HG02981 (cell line): ENCODE data around the gene TRIM5.
"Not testable (repeated sequence)": the region's sequence is repeated elsewhere in the genome, so short reads cannot be mapped to it uniquely, and the experiment has no call there.

Source experiments
- ATAC-seq: cut with Tn5 transposase; IDR thresholded peaks from one replicate; pipeline ENCODE4 v1.9.1; 2021; ENCODE audit warnings: mild to moderate bottlenecking, moderate library complexity; ENCODE audit not compliant: unreplicated experiment

Gene TRIM5, protein sequence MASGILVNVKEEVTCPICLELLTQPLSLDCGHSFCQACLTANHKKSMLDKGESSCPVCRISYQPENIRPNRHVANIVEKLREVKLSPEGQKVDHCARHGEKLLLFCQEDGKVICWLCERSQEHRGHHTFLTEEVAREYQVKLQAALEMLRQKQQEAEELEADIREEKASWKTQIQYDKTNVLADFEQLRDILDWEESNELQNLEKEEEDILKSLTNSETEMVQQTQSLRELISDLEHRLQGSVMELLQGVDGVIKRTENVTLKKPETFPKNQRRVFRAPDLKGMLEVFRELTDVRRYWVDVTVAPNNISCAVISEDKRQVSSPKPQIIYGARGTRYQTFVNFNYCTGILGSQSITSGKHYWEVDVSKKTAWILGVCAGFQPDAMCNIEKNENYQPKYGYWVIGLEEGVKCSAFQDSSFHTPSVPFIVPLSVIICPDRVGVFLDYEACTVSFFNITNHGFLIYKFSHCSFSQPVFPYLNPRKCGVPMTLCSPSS

DNA sequence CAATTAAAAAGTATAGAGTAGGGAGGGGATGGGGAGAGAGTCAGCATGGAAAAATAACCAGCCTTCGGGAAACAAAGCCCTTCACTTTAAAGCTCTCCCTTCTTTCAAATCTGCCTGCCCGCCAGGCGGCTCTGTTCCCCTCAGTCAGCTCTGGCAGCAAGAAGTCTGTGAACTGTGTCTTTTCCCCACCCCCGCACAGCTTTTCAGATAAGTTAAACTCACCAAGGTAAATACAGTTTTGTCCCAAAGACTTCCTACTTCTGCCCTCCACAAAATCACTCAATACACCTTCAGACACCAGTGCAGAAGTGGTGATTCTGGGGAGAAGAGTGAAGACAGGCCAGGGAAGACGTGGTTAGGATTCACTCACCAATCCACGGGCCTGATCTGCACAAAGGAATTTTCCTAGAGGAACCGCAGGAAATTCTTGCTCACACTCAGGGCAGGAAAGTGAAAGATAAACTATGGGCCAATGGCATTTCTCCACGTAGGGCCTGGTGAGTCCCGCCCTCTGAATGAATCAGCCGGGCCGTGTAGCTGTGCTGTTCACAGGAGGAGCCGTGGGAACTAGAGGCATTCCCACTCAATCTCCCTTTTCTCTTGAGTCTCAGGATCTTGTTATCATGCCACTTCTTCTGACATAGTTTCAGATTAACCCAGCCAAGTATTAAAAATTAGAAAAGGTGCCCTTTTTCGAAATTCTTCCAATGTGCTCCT lies at the start of gene TRIM5:
TRIM5 (minus strand) TSS at position 429 of the 717 bp plus-strand sequence. CDS start 4,897 bp downstream, outside the sequence.
- peak; percentile 70 for ATAC-seq

DNA sequence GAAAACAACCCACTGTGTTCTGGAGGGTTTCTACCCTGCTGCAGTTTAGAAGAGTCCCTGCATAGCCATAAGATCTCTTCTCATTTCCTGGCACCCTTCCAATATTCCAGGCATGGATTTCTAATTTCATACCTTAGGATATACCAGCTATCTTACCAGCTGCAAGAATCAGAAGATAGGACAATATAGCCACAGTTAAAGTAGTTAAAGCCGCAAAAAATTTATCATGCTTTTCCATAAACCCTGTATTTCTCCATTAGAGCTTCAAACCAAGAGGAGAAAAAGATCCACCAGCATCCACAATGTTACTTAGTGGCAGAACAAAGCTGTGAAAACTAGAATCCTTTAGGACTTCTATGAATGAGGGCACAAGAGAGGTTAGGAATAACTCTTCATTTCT lies 42.8 kb upstream of the TRIM5 start:
- no peak for ATAC-seq

DNA sequence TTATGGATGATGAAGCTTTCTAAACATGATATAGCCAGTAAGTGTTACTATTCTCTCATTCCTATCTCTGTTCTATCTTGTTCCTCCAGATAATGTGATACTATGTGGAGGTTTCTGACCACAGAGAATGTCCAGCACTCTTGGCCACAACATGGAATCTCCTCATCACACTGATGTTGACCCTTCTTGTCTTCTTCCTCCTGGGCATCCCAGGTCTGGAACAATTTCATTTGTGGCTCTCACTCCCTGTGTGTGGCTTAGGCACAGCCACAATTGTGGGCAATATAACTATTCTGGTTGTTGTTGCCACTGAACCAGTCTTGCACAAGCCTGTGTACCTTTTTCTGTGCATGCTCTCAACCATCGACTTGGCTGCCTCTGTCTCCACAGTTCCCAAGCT lies 41.5 kb upstream of the TRIM5 start:
- ATAC-seq: no peak

DNA sequence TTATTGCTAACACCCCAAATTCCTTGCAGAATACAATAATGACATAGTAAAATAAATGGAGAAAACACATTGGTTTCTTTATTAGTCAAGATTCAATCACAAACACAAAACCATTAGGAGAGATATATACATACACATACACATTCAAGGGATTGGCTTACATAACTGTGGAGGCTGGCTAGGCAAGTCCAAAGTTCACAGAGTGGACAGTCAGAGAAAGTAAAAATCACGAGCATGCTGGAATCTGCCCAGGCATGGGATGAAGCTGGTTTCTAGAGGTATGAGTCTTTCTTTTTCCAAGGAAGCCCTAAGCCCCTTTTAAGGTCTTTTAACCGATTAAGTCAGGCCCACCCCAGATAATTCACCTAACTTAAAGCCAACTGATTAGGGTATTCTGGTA lies 37.7 kb upstream of the TRIM5 start:
- ATAC-seq: no peak

DNA sequence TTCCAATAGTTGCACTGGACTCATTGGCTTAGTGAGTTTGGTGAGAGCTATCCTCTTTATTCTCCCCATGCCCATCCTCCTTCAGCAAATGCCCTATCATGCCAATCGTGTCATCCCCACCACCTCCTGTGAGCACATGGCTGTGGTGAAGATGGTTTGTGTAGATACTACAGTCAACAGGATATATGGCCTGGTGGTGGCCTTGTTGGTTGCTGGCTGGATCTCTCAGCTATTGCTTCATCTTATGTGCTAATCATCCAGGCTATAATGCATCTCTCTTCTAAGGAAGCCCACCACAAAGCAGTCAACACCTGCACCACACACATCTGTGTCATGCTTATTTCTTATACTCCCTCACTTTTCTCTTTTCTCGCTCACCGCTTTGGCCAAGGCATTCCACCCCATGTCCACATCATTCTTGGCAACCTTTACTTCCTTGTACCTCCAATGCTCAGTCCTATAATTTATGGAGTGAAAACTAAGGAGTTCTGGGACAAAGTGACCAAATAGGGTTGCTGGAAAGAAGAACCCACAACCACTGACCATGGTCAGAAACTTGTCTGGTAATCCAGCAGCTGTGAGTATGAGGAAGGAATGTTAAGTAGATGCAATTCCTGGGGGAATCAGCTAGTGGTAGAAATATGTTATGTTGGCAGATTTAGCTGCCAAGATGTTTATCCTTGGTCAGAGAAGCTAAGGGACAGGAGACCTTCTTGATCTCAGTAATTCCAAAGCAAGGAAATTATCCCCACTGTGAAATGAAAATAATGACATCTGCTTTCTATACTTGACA lies 35.0 kb upstream of the TRIM5 start:
- no peak for ATAC-seq

DNA sequence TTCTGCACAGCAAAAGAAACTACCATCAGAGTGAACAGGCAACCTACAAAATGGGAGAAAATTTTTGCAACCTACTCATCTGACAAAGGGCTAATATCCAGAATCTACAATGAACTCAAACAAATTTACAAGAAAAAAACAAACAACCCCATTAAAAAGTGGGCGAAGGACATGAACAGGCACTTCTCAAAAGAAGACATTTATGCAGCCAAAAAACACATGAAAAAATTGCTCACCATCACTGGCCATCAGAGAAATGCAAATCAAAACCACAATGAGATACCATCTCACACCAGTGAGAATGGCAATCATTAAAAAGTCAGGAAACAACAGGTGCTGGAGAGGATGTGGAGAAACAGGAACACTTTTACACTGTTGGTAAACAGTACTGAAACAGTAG lies 31.6 kb upstream of the TRIM5 start:
- not testable (repeated sequence) for ATAC-seq

DNA sequence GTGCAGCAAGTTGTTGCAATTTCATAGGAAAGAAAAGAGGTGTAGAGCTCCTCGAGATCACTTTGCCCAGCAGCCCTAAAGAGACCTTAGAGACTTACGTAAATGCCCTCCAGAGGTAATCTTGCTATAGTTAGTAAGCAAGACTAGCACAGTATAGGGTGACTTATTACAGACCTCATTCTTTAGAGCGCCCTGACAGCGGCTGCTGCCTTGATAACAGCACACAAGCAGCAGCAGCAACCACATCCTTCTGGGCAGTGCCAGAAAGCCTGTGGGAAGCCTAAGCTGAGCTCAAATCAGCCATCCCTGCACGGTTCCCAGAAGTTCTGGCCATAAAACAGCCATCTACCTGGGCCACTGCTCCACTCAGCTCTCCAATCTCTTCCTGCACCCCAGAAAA lies 28.8 kb upstream of the TRIM5 start:
- no peak for ATAC-seq

DNA sequence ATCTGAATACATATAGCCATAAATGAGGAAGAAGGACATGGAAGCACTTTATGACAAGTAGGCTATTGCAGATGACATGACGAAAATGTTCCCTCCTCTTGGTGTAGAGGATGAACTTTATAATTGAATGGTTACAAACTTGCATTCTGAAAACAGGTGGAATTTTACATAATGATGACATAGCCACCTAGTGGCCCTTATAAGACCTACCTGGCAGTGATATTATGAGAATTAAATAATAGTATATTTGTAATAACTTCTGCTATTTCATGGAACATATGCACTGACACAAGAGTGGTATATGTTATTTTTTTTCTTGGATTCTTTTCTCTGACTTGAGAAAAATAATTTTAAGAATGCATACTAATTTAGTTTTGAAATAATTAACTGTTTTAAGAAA lies 27.6 kb upstream of the TRIM5 start:
- no peak for ATAC-seq

DNA sequence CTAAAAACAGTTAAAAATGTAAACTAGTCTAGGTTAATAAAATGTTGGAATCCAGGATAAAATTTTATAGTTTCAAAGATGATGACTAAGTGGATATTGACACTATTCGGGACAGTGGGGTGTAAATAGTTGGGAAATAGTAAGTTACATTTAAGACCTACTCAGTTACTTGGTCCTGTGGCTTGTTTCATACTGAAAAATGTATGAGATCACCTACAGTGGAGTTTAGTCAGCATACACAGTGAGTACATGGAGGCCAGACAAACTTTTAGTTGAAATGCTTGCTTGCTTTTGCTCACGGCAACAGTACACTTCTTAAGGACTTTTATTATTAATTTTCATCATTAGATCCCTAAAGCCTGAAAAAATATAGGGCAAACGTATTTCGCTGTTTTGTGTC lies 20.8 kb upstream of the TRIM5 start:
- no peak for ATAC-seq

DNA sequence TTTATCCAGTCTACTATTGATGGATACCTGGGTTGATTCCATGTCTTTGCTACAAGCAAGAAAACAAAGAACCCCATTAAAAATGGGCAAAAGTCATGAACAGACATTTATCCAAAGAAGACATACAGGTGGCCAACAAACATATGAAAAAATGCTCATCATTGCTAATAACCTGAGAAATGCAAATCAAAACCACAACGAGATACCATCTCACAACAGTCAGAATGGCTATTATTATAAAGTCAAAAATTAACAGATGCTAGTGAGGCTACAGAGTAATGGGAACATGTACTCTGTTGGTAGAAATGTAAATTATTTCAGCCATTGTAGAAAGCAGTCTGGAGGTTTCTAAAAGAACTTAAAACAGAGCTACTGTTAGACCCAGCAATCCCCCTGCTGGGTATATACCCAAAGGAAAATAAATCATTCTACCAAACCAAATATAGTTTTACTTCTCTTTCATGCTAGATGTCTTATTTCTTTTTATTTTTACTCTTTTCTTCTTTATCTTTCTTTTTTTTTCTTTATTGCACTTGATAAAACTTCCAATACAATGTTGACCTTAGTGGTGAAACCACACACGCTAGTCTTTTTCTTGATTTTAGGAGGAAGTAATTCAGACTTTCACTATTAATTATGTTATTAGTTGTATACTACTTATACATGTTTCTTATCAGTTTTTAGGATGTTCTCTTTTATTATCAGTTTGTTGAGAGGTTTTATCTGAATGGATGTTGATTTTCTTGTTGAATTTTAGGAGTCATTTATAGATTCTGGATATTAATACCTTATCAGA lies 19.1 kb upstream of the TRIM5 start:
- peak; percentile 88 for ATAC-seq

DNA sequence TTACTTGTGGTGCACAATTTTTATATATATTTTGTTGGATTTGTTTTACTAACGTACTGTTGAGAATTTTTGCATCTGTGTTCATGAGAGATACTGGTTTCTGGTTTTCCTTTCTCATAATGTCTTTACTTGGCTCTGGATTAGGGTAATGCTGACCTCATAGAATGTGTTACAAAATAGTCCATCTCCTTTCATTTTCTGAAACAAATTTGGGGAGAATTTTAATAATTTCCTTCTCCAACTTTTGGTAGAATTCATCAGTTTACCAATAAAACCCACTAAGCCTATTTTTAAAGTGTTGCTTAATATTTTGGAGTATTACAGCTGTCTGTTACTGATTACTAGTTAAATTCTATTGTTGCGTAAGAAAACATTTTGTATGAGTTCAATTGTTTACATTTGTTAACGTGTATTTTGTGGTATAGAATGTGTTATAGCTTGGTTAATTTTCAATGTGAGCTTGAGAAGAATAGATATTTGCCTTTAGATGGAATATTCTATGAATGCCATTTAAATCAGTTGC lies 16.2 kb upstream of the TRIM5 start:
- no peak for ATAC-seq

DNA sequence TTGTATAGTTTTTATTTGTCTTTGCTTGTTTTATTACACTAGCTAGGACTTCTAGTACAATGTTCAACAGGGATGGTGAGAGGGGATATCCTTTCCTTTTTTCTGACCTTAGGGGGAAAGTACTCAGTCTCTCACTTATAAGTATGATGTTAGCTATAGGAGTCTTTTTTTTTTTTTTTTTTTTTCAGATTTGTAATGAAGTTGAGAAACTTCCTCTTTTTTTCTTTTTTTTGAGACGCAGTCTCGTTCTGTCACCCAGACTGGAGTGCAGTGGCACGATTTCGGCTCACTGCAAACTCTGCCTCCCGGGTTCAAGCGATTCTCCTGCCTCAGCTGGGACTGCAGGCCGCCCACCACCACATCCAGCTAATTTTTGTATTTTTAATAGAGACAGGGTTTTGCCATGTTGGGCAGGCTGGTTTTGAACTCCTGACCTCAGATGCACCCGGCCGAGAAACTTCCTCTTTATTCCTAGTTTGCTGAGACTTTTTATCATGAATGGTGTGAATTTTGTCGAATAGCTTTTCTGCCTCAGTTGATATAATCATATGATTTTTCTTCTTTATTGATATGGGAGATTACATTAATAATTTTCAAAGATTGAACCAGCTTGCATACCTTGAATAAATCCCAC lies 15.7 kb upstream of the TRIM5 start:
- no peak for ATAC-seq

DNA sequence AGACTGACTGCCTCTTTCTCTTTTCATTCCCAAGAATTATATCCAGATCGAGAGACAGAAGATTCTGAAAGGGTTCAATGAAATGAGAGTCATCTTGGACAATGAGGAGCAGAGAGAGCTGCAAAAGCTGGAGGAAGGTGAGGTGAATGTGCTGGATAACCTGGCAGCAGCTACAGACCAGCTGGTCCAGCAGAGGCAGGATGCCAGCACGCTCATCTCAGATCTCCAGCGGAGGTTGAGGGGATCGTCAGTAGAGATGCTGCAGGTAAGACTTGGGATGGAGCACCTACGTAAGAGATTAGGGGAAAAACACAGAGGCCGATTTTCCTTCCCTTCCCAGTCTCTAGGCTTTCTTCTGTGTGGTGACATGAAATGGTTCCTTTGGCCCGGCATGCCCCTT lies 13.4 kb upstream of the TRIM5 start:
- ATAC-seq: no peak

DNA sequence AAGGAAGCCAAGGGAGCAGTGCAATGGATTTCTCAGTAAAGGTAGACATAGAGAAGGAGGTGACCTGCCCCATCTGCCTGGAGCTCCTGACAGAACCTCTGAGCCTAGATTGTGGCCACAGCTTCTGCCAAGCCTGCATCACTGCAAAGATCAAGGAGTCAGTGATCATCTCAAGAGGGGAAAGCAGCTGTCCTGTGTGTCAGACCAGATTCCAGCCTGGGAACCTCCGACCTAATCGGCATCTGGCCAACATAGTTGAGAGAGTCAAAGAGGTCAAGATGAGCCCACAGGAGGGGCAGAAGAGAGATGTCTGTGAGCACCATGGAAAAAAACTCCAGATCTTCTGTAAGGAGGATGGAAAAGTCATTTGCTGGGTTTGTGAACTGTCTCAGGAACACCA lies 11.3 kb upstream of the TRIM5 start:
- ATAC-seq: no peak

DNA sequence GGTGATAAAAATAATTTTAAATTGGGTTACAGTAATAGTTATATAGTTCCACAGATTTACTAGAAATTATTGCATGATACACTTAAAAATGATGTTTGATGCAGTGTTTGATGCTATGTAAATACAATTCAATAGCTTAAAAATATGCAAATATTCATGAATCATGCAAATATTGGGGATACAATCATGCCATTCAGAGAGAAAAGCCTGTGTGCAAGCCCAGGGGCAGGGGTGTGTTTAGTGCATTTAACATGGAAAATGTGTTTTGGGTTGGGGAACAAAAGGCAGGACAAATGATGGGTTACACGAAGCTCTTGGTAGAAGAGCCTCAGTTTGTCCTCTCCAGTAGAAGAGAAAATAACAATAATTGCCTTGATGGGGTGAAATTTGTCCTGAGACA lies 10.7 kb upstream of the TRIM5 start:
- no peak for ATAC-seq

DNA sequence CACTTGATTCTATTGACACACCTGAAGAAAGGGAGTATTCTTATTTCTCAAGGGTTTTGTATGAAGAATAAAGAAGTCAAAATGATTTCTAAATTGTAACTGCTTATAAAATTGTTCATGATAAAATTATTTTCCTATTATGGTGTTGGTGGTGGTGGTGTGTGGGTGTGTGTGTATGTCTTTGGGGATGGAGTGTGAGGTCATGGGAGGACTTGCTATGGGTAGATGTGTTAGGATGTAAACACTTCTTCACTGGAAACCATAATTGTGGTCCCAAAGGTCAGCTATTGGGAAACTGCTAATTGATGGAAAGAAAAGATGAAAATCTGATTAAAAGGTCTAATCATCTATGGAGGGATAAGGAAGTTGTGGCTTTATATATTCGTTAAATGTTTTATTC lies 9.8 kb upstream of the TRIM5 start:
- no peak for ATAC-seq

DNA sequence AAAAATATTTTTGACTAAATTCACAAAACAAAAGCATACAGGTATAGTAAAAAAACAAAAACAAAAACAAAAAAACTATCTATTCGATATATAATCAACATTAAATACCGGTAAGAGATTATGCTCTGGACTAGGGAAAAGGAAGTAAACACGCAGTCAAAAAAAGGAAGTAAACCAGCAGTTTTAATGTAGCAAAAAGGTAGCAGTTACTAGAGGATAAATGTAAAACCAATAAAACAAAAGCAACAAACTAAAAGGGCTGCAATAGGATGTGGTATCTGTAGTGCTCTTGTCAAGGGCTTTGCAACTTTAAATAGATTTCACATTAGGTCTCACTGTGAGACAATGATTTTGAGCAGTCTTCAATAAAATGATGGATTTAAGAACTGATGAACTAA lies 7.1 kb upstream of the TRIM5 start:
- no peak for ATAC-seq

DNA sequence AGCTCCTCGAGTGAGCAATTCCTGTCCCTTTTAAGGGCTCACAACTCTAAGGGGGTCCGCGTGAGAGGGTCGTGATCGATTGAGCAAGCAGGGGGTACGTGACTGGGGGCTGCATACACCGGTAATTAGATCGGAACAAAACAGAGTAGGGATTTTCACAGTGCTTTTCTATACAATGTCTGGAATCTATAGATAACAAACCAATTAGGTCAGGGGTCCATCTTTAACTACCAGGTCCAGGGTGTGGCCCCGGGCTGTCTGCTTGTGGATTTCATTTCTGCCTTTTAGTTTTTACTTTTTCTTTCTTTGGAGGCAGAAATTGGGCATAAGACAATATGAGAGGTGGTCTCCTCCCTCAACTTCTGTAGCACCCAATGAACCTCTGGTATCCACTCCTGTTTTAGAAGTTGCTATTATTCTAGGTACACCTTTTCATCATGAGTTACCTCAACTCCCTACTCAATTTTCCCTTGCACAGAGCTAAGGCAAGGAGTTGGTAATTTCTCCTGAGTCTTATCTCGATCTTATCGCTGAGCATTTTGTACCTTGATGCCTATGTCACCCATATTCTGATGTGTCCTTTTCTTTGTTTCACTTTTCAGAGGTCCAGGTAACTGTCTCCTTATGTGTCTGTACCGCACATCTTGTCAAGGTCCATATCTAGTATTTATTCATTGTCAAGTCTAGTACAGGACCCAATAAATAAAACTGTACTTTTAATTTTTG lies 6.5 kb upstream of the TRIM5 start:
- not testable (repeated sequence) for ATAC-seq

DNA sequence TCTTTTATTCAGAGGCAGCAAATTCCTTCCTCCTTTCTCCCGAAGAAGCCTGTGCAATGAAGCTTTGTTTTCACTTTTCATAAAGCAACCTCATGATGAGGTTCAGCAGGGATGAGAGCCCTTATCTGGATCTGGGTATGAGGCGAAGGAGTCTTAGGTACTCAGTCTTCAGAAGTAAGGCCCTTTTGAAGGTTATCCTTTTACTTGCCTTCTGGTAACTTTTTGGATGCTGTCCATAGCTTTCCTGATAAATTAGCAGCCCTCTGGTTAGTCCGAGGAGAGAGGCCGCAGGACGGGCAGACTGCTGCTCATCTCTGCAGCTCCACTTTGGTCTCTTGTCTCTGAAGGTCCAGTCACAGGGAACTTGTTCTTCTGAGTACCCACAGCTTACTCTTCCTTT lies 5.9 kb upstream of the TRIM5 start:
- ATAC-seq: no peak
